ENCODE data around the gene GLIPR1. TPM values are rescaled to one million over a fixed set of nuclear protein-coding genes. Genes with fewer than 3 reads are reported as not detected.

The GLIPR1 gene
- total RNA-seq, 2 donors from 2014 or later, result 0.22 to 0.29 TPM

- Histone ChIP-seq H3K27me3 (ENCODE audit: control insufficient read depth, insufficient read depth, low read length, poor library complexity, severe bottlenecking) (no peaks in the 10 kb centered on the region), H3K36me3 (ENCODE audit: control insufficient read depth, insufficient read depth, low read length) (no peaks in the 10 kb centered on the region), H3K27ac (ENCODE audit: low read depth, low read length) (no peak overlapping the region), H3K4me1 (ENCODE audit: control insufficient read depth, insufficient read depth, low read length) (no peaks in the 10 kb centered on the region), H3K9me3 (ENCODE audit: control insufficient read depth, low read length) (no peaks in the 10 kb centered on the region), H3K9ac (ENCODE audit: extremely low read depth, low read length, poor library complexity, severe bottlenecking) (no peak overlapping the region), H3K4me3 (ENCODE audit: low read length) (no peak overlapping the region)
- Mint-ChIP-seq H3K4me3 (no peak overlapping the region), H3K27me3 (ENCODE audit: insufficient read depth) (no peaks in the 10 kb centered on the region), H3K9me3 (no peaks in the 10 kb centered on the region), H3K36me3 (ENCODE audit: low read depth) (no peaks in the 10 kb centered on the region), H3K4me1 (no peaks in the 10 kb centered on the region), H3K27ac (no peak overlapping the region)
- WGBS, 2 experiments (ENCODE audit: insufficient coverage in 1 of 2, insufficient read length in 1 of 2), result 89 to 93% methylated on average over 3 to 4 of the region's 4 CpGs
- no peak for DNase-seq
- TF ChIP-seq CTCF (conservative IDR thresholded peaks at IDR 0.05), result no peak
These were observed 32.7 kb upstream of the GLIPR1 start for GRCh38 chr12:75447691-75448393.

GRCh38 chr12:75452675-75453330 lies 27.8 kb upstream of the GLIPR1 start:
- no peak overlapping the region for H3K4me3 ChIP-seq (ENCODE audit: low read length)
- H3K36me3 ChIP-seq (ENCODE audit: control insufficient read depth, insufficient read depth, low read length), result no peaks in the 10 kb centered on the region
- Mint-ChIP-seq H3K36me3 (ENCODE audit: low read depth) (peaks cover 2% of the 10 kb centered on the region), H3K9me3 (peaks cover 16% of the 10 kb centered on the region), H3K4me3 (no peak overlapping the region), H3K4me1 (no peaks in the 10 kb centered on the region), H3K27ac (no peak overlapping the region), H3K27me3 (ENCODE audit: insufficient read depth) (no peaks in the 10 kb centered on the region)
- 87% methylated on average over 3 of the region's 3 CpGs; no CpG with 5 or more reads in 1 of the 2 experiments for WGBS, 2 experiments (ENCODE audit: insufficient coverage in 1 of 2, insufficient read length in 1 of 2)
- no peaks in the 10 kb centered on the region for H3K27me3 ChIP-seq (ENCODE audit: control insufficient read depth, insufficient read depth, low read length, poor library complexity, severe bottlenecking)
- H3K4me1 ChIP-seq (ENCODE audit: control insufficient read depth, insufficient read depth, low read length), result no peaks in the 10 kb centered on the region
- H3K9ac ChIP-seq (ENCODE audit: extremely low read depth, low read length, poor library complexity, severe bottlenecking), result no peak overlapping the region
- H3K9me3 ChIP-seq (ENCODE audit: control insufficient read depth, low read length), result peaks cover 14% of the 10 kb centered on the region
- TF ChIP-seq CTCF (conservative IDR thresholded peaks at IDR 0.05), result no peak
- no peak overlapping the region for H3K27ac ChIP-seq (ENCODE audit: low read depth, low read length)
- no peak for DNase-seq

GRCh38 chr12:75455839-75456238 lies 24.7 kb upstream of the GLIPR1 start:
- Mint-ChIP-seq H3K27ac (no peak overlapping the region), H3K4me3 (no peak overlapping the region), H3K27me3 (ENCODE audit: insufficient read depth) (no peaks in the 10 kb centered on the region), H3K9me3 (peaks cover 35% of the 10 kb centered on the region), H3K36me3 (ENCODE audit: low read depth) (peaks cover 2% of the 10 kb centered on the region), H3K4me1 (no peaks in the 10 kb centered on the region)
- 88 to 93% methylated on average over 3 to 5 of the region's 5 CpGs for WGBS, 2 experiments (ENCODE audit: insufficient coverage in 1 of 2, insufficient read length in 1 of 2)
- Histone ChIP-seq H3K36me3 (ENCODE audit: control insufficient read depth, insufficient read depth, low read length) (no peaks in the 10 kb centered on the region), H3K4me3 (ENCODE audit: low read length) (no peak overlapping the region), H3K4me1 (ENCODE audit: control insufficient read depth, insufficient read depth, low read length) (no peaks in the 10 kb centered on the region), H3K27me3 (ENCODE audit: control insufficient read depth, insufficient read depth, low read length, poor library complexity, severe bottlenecking) (no peaks in the 10 kb centered on the region), H3K27ac (ENCODE audit: low read depth, low read length) (no peak overlapping the region), H3K9ac (ENCODE audit: extremely low read depth, low read length, poor library complexity, severe bottlenecking) (no peak overlapping the region), H3K9me3 (ENCODE audit: control insufficient read depth, low read length) (peaks cover 16% of the 10 kb centered on the region)
- DNase-seq, result no peak
- no peak for TF ChIP-seq CTCF (conservative IDR thresholded peaks at IDR 0.05)

All from endodermal cell (in vitro differentiated cells).